T-helper 17 cell (primary cell): ENCODE data around the gene TRIM66. TPM values are rescaled to one million over a fixed set of nuclear protein-coding genes. Genes with fewer than 3 reads are reported as not detected.
A peak's percentile ranks its signal among the peaks of the same experiment; 100 is the strongest.

ENCODE experiments used
- ATAC-seq: fragments of 150-1000 bp; cut with Tn5 transposase; 2 replicates; pipeline ENCODE4 v1.10.0; 2021; ENCODE audit warnings: mild to moderate bottlenecking, moderate library complexity
- DNase-seq, 3 donors: peaks; one replicate each; pipeline versions ENCODE4 v3.0.0 to v3.0.0-alpha.2; 2020 to 2021
- H3K9me3 ChIP-seq: one replicate; pipeline ENCODE4 v1.7.0; 2013; ENCODE audit warnings: low read length, mild to moderate bottlenecking; ENCODE audit not compliant: control insufficient read depth, poor library complexity, severe bottlenecking
- H3K27ac Mint-ChIP-seq: one replicate; pipeline ENCODE4 v1.8.0; 2022; ENCODE audit warnings: mild to moderate bottlenecking, moderate library complexity, mixed read lengths
- H3K27me3 Mint-ChIP-seq: one replicate; pipeline ENCODE4 v1.8.0; 2022; ENCODE audit warnings: mixed read lengths
- H3K36me3 Mint-ChIP-seq: one replicate; pipeline ENCODE4 v1.8.0; 2022; ENCODE audit warnings: low read depth, mixed read lengths
- H3K4me1 Mint-ChIP-seq: one replicate; pipeline ENCODE4 v1.8.0; 2022; ENCODE audit warnings: mild to moderate bottlenecking, mixed read lengths
- H3K4me3 Mint-ChIP-seq: one replicate; pipeline ENCODE4 v1.8.0; 2022; ENCODE audit warnings: mild to moderate bottlenecking, moderate library complexity, mixed read lengths
- total RNA-seq, 4 donors: library from RNA in 2 of 4; stranded (reverse) in 2 of 4; gene quantifications; one replicate each; pipeline ENCODE4 v1.2.3 and lab custom pipeline; 2022 to 2026

The TRIM66 gene
- total RNA-seq, 2 donors from 2014 or later = 20.0 to 23.5 TPM

DNA sequence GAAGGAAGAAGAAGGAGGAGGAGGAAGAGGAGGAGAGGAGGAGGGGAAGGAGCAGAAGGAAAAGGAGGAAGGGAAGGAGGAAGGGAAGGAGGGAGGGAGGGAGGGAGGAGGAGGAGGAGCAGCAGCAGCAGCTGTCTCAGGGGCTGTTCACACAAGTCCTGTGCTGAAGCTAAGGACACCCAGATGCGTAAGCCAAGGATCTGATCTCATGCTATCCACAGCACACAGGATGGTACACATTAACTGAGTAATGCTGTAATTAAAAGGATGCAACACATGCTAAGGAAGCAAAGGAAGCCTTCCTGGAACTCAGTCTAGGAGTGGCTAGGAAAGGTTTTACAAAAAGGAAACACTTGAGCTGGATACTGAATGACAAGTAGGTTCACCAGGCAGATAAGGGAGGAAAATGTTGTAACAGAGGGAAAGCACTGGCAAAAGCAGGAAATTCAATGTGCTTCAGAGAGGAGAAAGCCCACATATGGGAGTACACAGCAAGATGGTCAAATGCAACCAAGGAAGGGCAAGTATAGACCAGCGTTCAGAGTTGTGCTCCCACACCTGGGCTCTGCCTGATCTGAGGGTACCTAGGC, 32.0 kb downstream of the TRIM66 start:
- H3K4me3 Mint-ChIP-seq = no peak overlapping the region
- ATAC-seq (no peak), DNase-seq (no peak)
- no peaks in the 10 kb centered on the region for H3K27me3 Mint-ChIP-seq
- H3K36me3 Mint-ChIP-seq = peaks cover 8% of the 10 kb centered on the region
- peaks cover 8% of the 10 kb centered on the region for H3K4me1 Mint-ChIP-seq
- H3K9me3 ChIP-seq = no peaks in the 10 kb centered on the region
- no peak overlapping the region for H3K27ac Mint-ChIP-seq

DNA sequence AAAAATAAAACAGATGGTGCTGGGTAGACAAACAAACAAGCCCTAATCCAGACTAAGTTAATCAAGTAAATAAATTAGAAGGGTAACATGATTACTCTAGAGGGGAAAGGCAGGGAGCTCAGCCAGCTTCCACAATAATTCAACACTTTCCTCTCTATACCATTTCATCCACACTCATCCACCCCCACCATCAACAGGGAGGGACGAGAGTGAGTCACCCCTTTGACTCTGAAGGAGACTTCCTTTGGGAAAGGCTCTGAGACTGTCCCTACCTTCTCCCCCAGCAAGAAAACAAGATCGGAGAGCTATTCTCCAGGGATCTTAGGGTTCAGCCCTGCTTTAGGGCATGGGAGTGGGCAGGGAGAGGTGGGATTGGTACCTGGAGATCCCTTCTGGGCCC, 33.1 kb downstream of the TRIM66 start:
- H3K27ac Mint-ChIP-seq = no peak overlapping the region
- H3K36me3 Mint-ChIP-seq = peaks cover 8% of the 10 kb centered on the region
- H3K9me3 ChIP-seq = no peaks in the 10 kb centered on the region
- H3K4me1 Mint-ChIP-seq = peaks cover 8% of the 10 kb centered on the region
- H3K4me3 Mint-ChIP-seq = no peak overlapping the region
- ATAC-seq = no peak
- no peak for DNase-seq
- H3K27me3 Mint-ChIP-seq = no peaks in the 10 kb centered on the region

DNA sequence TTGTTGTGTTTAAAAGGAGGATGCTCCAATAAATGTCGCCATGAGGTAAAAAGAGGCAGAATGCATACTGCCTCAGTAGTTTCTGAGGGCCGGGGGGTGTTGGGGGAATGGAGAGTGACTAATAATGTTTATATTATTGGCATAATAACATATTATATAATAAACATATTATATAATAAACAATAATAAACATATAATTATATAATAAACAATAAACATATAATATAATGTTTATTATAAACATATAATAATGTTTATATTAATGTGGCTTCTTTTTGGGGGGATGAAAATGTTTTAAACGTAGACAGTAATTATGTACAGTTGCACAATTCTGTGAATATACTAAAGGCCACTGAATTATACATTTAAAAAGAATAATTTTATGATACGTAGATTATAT, 35.6 kb downstream of the TRIM66 start:
- Mint-ChIP-seq H3K27ac (no peak overlapping the region), H3K36me3 (peaks cover 2% of the 10 kb centered on the region), H3K4me3 (no peak overlapping the region), H3K27me3 (no peaks in the 10 kb centered on the region), H3K4me1 (peaks cover 4% of the 10 kb centered on the region)
- H3K9me3 ChIP-seq = no peaks in the 10 kb centered on the region
- DNase-seq (no peak), ATAC-seq (no peak)

- Mint-ChIP-seq H3K36me3 (peaks cover 9% of the 10 kb centered on the region), H3K4me1 (no peaks in the 10 kb centered on the region), H3K27me3 (no peaks in the 10 kb centered on the region), H3K4me3 (no peak overlapping the region), H3K27ac (no peak overlapping the region)
- ATAC-seq = no peak
- DNase-seq = no peak
- no peaks in the 10 kb centered on the region for H3K9me3 ChIP-seq
These were observed 40.1 kb downstream of the TRIM66 start for GRCh38 chr11:8642196-8642841.

GRCh38 chr11:8641332-8641731, 41.1 kb downstream of the TRIM66 start:
- Mint-ChIP-seq H3K36me3 (peaks cover 14% of the 10 kb centered on the region), H3K4me1 (no peaks in the 10 kb centered on the region), H3K27ac (no peak overlapping the region), H3K27me3 (no peaks in the 10 kb centered on the region), H3K4me3 (no peak overlapping the region)
- DNase-seq = no peak
- H3K9me3 ChIP-seq = no peaks in the 10 kb centered on the region
- no peak for ATAC-seq

- DNase-seq (no peak), ATAC-seq (no peak)
- Mint-ChIP-seq H3K4me3 (no peak overlapping the region), H3K36me3 (peaks cover 14% of the 10 kb centered on the region), H3K27ac (no peak overlapping the region), H3K27me3 (no peaks in the 10 kb centered on the region), H3K4me1 (no peaks in the 10 kb centered on the region)
- H3K9me3 ChIP-seq = no peaks in the 10 kb centered on the region
These were observed 42.1 kb downstream of the TRIM66 start for GRCh38 chr11:8640267-8640906.

DNA sequence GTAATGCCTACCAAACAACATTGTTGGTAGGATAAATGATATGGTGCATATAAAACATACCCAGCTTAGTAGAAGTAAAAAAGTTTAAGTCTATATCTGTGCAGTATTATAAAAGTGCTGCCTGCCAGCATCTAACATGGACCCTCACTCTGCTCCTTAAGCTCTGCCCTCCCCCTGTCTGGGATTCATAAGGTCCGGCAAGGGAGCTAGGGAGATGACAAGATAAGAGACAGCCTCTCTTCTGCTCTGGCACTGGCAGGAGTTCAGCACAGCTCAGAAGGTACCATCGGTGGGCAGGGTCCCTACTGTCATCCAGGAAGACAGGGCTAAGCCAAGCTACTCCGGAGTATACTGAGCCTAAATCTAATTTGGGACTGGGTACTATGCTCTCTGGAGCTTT, 42.8 kb downstream of the TRIM66 start:
- no peak overlapping the region for H3K4me3 Mint-ChIP-seq

DNA sequence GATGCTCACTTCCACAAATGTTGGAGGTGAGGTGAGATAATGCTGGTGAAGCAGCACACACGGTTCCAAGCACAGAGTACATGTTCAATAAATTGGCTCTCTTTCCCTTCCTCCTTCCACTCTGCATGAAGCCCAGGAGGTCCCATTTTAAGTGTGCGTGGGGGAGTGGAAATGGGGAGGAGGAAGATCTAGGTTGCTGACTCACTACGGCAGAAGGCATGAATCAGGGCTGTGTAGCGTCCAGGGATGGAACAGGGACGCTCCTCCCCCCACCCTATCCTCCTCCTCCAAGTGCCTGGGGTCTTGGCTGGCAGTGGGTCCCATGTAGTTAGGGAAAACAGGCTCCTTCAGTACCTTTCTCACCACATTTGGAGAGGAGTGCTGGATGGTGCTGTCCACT, 44.2 kb downstream of the TRIM66 start:
- H3K4me1 Mint-ChIP-seq = no peaks in the 10 kb centered on the region
- H3K36me3 Mint-ChIP-seq = peaks cover 14% of the 10 kb centered on the region
- H3K4me3 Mint-ChIP-seq = no peak overlapping the region
- H3K9me3 ChIP-seq = no peaks in the 10 kb centered on the region
- H3K27ac Mint-ChIP-seq = no peak overlapping the region
- DNase-seq = no peak
- ATAC-seq = no peak
- no peaks in the 10 kb centered on the region for H3K27me3 Mint-ChIP-seq

More for the DNA sequence above, 42.8 kb downstream of the TRIM66 start:
- no peaks in the 10 kb centered on the region for H3K4me1 Mint-ChIP-seq
- no peaks in the 10 kb centered on the region for H3K9me3 ChIP-seq
- ATAC-seq = no peak
- no peak for DNase-seq
- H3K36me3 Mint-ChIP-seq = peaks cover 14% of the 10 kb centered on the region
- H3K27ac Mint-ChIP-seq = no peak overlapping the region
- H3K27me3 Mint-ChIP-seq = no peaks in the 10 kb centered on the region

DNA sequence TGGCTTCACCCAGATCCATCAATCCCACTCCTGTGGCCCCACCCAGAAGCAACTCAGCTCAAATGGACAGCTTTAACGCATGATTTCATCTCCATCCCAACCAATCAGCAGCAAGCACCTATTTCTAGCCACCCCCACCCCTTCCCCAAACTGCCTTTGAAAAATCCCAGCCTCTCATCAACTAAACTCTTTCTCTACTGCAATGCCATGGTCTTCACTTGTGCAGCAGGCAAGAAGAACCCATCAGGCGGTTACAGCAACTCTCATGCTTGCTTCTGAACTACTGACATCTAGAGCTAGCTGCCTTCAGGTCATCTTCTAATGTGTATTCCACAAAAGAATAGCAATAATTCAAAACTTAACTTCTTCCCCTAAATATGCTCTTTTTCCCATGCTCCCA, 46.3 kb downstream of the TRIM66 start:
- H3K27me3 Mint-ChIP-seq = no peaks in the 10 kb centered on the region
- no peaks in the 10 kb centered on the region for H3K9me3 ChIP-seq
- peaks cover 6% of the 10 kb centered on the region for H3K4me1 Mint-ChIP-seq
- DNase-seq (no peak), ATAC-seq (no peak)
- no peak overlapping the region for H3K27ac Mint-ChIP-seq
- H3K4me3 Mint-ChIP-seq = no peak overlapping the region
- H3K36me3 Mint-ChIP-seq = peaks cover 17% of the 10 kb centered on the region

GRCh38 chr11:8634498-8634897, 48.0 kb downstream of the TRIM66 start:
- H3K4me3 Mint-ChIP-seq = no peak overlapping the region
- H3K4me1 Mint-ChIP-seq = peaks cover 10% of the 10 kb centered on the region
- no peak overlapping the region for H3K27ac Mint-ChIP-seq
- no peak for DNase-seq
- H3K36me3 Mint-ChIP-seq = peaks cover 20% of the 10 kb centered on the region
- H3K27me3 Mint-ChIP-seq = no peaks in the 10 kb centered on the region
- no peaks in the 10 kb centered on the region for H3K9me3 ChIP-seq
- no peak for ATAC-seq

DNA sequence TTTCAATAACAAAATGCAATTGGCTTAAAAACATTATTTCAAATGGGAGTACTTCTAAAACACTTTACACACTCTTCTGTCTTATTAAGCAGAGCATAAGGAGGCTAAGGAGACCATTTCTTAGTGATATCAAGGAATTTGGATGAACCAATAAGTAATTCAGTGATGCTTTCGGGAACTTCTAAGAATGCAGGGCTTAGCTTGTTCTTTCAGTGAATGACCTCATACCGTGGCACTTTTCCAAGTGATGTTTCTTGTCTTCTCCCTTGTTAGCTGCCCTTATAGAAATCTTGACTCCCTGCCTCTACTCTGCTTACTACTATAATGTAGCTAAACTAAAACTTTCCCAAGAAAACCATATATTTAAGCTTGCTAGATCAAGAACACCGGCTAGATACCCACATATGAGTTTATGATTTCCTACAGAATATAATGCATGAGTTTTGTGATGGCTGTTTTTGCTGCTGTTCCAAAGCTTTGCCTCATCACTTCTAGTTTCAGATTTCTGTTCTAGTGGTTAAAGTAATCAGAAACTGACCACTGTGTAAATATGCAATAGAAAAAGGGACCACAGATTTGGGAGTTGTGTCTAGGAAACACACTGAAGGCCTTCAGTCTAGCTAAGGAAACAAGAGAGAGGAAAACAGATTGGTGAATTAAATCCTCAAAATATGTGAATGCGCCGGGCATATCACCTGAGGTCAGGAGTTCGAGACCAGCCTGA, 50.9 kb downstream of the TRIM66 start:
- Mint-ChIP-seq H3K27ac (peak overlapping the region; percentile 39), H3K36me3 (peaks cover 15% of the 10 kb centered on the region), H3K27me3 (no peaks in the 10 kb centered on the region), H3K4me1 (peaks cover 14% of the 10 kb centered on the region), H3K4me3 (no peak overlapping the region)
- no peak for DNase-seq
- no peaks in the 10 kb centered on the region for H3K9me3 ChIP-seq
- no peak for ATAC-seq

DNA sequence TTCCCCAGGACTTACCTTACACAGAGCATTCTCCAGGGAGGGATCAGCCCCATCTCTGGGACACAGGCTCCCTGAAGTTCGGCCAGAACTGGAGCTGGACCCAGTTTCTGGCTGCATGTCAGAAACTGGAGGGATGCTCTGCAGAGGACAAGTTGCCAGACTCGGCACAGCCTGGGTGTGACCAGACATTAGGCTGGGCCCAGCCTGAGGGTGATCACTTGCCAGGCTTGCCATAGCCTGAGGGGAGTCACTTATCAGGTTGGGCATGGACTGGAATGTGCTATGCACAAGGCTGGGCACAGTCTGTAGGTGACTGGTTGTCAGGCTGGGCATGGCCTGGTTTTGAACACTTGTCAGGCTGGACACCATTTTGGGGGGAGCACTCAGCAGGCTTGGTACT, 57.8 kb downstream of the TRIM66 start:
- ATAC-seq (no peak), DNase-seq (no peak)
- Mint-ChIP-seq H3K4me1 (peaks cover 8% of the 10 kb centered on the region), H3K4me3 (no peak overlapping the region), H3K27ac (no peak overlapping the region), H3K36me3 (peaks cover 18% of the 10 kb centered on the region), H3K27me3 (no peaks in the 10 kb centered on the region)
- no peaks in the 10 kb centered on the region for H3K9me3 ChIP-seq

DNA sequence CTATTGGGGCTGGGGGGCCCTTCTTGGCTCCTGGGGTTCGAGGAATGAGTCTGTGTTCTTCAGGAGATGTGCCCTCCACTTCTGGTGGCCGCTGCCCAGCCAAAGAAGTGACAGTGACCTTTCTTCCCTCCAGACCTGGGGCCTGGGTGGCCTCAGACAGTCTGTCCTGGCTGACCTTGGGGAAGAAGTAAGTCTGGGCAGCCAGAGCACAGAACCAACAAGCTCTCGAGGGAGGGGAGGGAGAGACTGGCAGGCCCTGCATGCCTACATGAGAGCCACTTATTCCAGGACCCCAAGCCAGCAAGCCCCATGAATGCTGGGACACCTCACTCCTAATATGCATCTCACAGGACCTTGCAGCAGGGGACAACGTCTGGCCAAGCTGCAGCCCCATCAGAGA, 61.3 kb downstream of the TRIM66 start:
- Mint-ChIP-seq H3K36me3 (peaks cover 17% of the 10 kb centered on the region), H3K27ac (no peak overlapping the region), H3K4me1 (peaks cover 3% of the 10 kb centered on the region), H3K4me3 (no peak overlapping the region), H3K27me3 (no peaks in the 10 kb centered on the region)
- no peaks in the 10 kb centered on the region for H3K9me3 ChIP-seq
- DNase-seq (no peak), ATAC-seq (no peak)
